Astrocyte (in vitro differentiated cells and primary cell): ENCODE data around the gene CLIP4.

Experiments
- EZH2 ChIP-seq: IDR thresholded peaks from 2 replicates; pipeline ENCODE4 v1.6.1; 2012; ENCODE audit warnings: mild to moderate bottlenecking, low read length, inconsistent platforms; ENCODE audit not compliant: insufficient read depth
- TF ChIP-seq, protein P1 (sequence below): IDR thresholded peaks from 2 replicates; pipeline ENCODE4 v1.5.1; 2011; ENCODE audit warnings: low read depth, mild to moderate bottlenecking, inconsistent platforms, low read length, moderate library complexity; ENCODE audit not compliant: insufficient read depth

DNA sequence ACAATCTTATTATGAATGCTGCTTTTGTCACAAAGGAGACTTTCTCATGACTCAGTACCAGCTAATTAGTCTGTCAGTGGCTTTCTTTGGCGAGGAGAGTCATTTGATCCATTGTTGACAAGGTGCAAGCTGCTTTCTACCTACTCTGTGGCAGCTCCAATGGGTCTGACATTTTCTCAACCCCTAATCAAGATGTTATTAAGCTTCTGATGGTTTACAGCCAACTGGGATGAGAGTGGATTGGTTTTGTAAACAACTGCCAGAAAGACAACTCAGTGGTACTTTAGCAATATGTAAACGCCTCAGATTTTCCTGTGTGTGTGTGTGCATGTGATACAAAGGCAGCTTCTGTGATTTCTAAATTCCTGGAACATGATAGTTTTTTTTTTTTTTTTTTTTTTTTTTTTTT is 8.2 kb upstream of the CLIP4 start:
- TF ChIP-seq, protein P1, sequence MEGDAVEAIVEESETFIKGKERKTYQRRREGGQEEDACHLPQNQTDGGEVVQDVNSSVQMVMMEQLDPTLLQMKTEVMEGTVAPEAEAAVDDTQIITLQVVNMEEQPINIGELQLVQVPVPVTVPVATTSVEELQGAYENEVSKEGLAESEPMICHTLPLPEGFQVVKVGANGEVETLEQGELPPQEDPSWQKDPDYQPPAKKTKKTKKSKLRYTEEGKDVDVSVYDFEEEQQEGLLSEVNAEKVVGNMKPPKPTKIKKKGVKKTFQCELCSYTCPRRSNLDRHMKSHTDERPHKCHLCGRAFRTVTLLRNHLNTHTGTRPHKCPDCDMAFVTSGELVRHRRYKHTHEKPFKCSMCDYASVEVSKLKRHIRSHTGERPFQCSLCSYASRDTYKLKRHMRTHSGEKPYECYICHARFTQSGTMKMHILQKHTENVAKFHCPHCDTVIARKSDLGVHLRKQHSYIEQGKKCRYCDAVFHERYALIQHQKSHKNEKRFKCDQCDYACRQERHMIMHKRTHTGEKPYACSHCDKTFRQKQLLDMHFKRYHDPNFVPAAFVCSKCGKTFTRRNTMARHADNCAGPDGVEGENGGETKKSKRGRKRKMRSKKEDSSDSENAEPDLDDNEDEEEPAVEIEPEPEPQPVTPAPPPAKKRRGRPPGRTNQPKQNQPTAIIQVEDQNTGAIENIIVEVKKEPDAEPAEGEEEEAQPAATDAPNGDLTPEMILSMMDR, result no peak
- no peak for TF ChIP-seq EZH2
